ENCODE data around the gene CADM4. TPM values are rescaled to one million over a fixed set of nuclear protein-coding genes. Genes with fewer than 3 reads are reported as not detected.

CADM4 gene
- total RNA-seq, 1 donor from 2014 or later: 21.9 TPM

- DNase-seq (ENCODE audit: low read depth): no peak
- Histone ChIP-seq H3K36me3 (ENCODE audit: control insufficient read depth, insufficient read depth, low read length) (peaks cover 6% of the 10 kb centered on the region), H3K27me3 (ENCODE audit: control insufficient read depth, insufficient read depth, low read length) (no peaks in the 10 kb centered on the region), H3K4me3 (ENCODE audit: low read depth, low read length) (no peak overlapping the region)
- no peak for TF ChIP-seq CTCF (IDR thresholded peaks at IDR 0.05; ENCODE audit: insufficient read depth, low read length, poor library complexity, severe bottlenecking)
These were observed 20.8 kb upstream of the CADM4 start for GRCh38 chr19:43660301-43660970.

GRCh38 chr19:43658494-43658893 lies 18.8 kb upstream of the CADM4 start:
- TF ChIP-seq CTCF (IDR thresholded peaks at IDR 0.05; ENCODE audit: insufficient read depth, low read length, poor library complexity, severe bottlenecking): no peak
- H3K36me3 ChIP-seq (ENCODE audit: control insufficient read depth, insufficient read depth, low read length): peaks cover 4% of the 10 kb centered on the region
- no peaks in the 10 kb centered on the region for H3K27me3 ChIP-seq (ENCODE audit: control insufficient read depth, insufficient read depth, low read length)
- DNase-seq (ENCODE audit: low read depth): no peak
- no peak overlapping the region for H3K4me3 ChIP-seq (ENCODE audit: low read depth, low read length)

GRCh38 chr19:43658001-43658400 lies 18.4 kb upstream of the CADM4 start:
- Histone ChIP-seq H3K4me3 (ENCODE audit: low read depth, low read length) (no peak overlapping the region), H3K27me3 (ENCODE audit: control insufficient read depth, insufficient read depth, low read length) (no peaks in the 10 kb centered on the region), H3K36me3 (ENCODE audit: control insufficient read depth, insufficient read depth, low read length) (peaks cover 4% of the 10 kb centered on the region)
- no peak for TF ChIP-seq CTCF (IDR thresholded peaks at IDR 0.05; ENCODE audit: insufficient read depth, low read length, poor library complexity, severe bottlenecking)
- no peak for DNase-seq (ENCODE audit: low read depth)

- Histone ChIP-seq H3K4me3 (ENCODE audit: low read depth, low read length) (no peak overlapping the region), H3K36me3 (ENCODE audit: control insufficient read depth, insufficient read depth, low read length) (peaks cover 4% of the 10 kb centered on the region), H3K27me3 (ENCODE audit: control insufficient read depth, insufficient read depth, low read length) (no peaks in the 10 kb centered on the region)
- TF ChIP-seq CTCF (IDR thresholded peaks at IDR 0.05; ENCODE audit: insufficient read depth, low read length, poor library complexity, severe bottlenecking): no peak
- no peak for DNase-seq (ENCODE audit: low read depth)
These were observed 16.8 kb upstream of the CADM4 start for GRCh38 chr19:43656436-43656835.

GRCh38 chr19:43652546-43652874 lies 12.9 kb upstream of the CADM4 start:
- H3K36me3 ChIP-seq (ENCODE audit: control insufficient read depth, insufficient read depth, low read length): peaks cover 4% of the 10 kb centered on the region
- no peaks in the 10 kb centered on the region for H3K27me3 ChIP-seq (ENCODE audit: control insufficient read depth, insufficient read depth, low read length)
- no peak overlapping the region for H3K4me3 ChIP-seq (ENCODE audit: low read depth, low read length)
- no peak for DNase-seq (ENCODE audit: low read depth)
- no peak for TF ChIP-seq CTCF (IDR thresholded peaks at IDR 0.05; ENCODE audit: insufficient read depth, low read length, poor library complexity, severe bottlenecking)
